GM06990 (cell line): Measurements from ENCODE around the gene GNAS-AS1.

Experiments
- DNase-seq: peaks from one replicate; pipeline ENCODE4 v3.0.0-alpha.2; 2011; ENCODE audit not compliant: insufficient read length; ENCODE audit errors: extremely low read depth
- H3K27me3 ChIP-seq: replicated peaks from 2 replicates; pipeline ENCODE4 v1.6.0; 2011; ENCODE audit warnings: low read length; ENCODE audit not compliant: control insufficient read depth, insufficient read depth
- H3K36me3 ChIP-seq: 2 replicates; pipeline ENCODE4 v1.5.1; 2011; ENCODE audit warnings: low read length; ENCODE audit not compliant: control insufficient read depth, insufficient read depth
- H3K4me3 ChIP-seq: replicated peaks from 2 replicates; pipeline ENCODE4 v1.5.1; 2011; ENCODE audit warnings: low read depth, mild to moderate bottlenecking, control low read depth, low read length
- TF ChIP-seq, protein P1 (sequence below): IDR thresholded peaks from 2 replicates; pipeline ENCODE4 v1.5.1; 2011; ENCODE audit warnings: low read length, control low read depth, mild to moderate bottlenecking, inconsistent platforms; ENCODE audit not compliant: insufficient read depth, poor library complexity, severe bottlenecking

Gene GNAS-AS1

DNA sequence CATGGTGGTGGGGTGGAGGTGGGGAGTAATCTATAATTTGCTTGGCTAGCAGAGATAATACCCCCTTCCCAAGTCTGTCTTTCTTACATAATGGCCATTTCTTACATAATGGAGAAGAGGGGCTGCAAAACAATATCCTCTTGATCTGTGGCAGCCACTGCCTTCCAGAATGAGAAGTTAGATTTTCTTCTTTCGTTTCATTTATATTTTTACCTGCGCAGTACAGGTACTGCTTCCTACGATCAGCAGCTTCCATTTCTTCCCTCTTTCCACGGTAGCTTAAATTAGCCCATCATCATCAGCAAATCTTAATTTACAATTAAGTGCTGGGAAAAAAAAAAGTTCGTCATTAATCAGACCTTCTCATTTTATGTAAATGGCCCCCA, 32.0 kb upstream of the GNAS-AS1 start:
- H3K27me3 ChIP-seq: no peaks in the 10 kb centered on the region

GRCh38 chr20:58880994-58881752, 30.5 kb upstream of the GNAS-AS1 start:
- Histone ChIP-seq H3K4me3 (no peak overlapping the region), H3K36me3 (no peaks in the 10 kb centered on the region), H3K27me3 (no peaks in the 10 kb centered on the region)
- TF ChIP-seq, protein P1, sequence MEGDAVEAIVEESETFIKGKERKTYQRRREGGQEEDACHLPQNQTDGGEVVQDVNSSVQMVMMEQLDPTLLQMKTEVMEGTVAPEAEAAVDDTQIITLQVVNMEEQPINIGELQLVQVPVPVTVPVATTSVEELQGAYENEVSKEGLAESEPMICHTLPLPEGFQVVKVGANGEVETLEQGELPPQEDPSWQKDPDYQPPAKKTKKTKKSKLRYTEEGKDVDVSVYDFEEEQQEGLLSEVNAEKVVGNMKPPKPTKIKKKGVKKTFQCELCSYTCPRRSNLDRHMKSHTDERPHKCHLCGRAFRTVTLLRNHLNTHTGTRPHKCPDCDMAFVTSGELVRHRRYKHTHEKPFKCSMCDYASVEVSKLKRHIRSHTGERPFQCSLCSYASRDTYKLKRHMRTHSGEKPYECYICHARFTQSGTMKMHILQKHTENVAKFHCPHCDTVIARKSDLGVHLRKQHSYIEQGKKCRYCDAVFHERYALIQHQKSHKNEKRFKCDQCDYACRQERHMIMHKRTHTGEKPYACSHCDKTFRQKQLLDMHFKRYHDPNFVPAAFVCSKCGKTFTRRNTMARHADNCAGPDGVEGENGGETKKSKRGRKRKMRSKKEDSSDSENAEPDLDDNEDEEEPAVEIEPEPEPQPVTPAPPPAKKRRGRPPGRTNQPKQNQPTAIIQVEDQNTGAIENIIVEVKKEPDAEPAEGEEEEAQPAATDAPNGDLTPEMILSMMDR: no peak
- DNase-seq: no peak

More for the DNA sequence above, 32.0 kb upstream of the GNAS-AS1 start:
- no peak for DNase-seq
- TF ChIP-seq, protein P1: no peak
- Histone ChIP-seq H3K4me3 (no peak overlapping the region), H3K36me3 (no peaks in the 10 kb centered on the region)

DNA sequence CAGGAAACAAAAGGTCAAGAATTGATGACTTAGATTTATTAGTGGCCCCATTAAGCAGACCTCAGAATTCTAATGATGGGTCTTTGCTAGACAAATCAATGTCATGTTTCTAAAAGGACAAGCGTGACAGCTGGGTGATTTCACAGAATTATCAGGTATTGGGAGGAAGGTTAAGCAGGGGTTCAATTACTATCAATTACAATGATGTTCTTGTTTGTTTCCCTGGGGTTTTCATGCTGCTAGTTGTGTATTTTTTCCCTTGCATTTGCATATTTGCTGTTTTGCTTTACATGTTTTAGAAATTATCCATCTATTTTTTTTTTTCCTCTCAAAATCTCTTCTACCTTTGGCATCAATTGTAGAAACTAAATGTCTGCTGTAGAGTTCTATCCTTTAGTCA, 29.7 kb upstream of the GNAS-AS1 start:
- no peak overlapping the region for H3K4me3 ChIP-seq
- H3K27me3 ChIP-seq: no peaks in the 10 kb centered on the region
- DNase-seq: no peak
- TF ChIP-seq, protein P1: no peak
- H3K36me3 ChIP-seq: no peaks in the 10 kb centered on the region

GRCh38 chr20:58878399-58878798, 27.7 kb upstream of the GNAS-AS1 start:
- Histone ChIP-seq H3K27me3 (no peaks in the 10 kb centered on the region), H3K4me3 (no peak overlapping the region), H3K36me3 (no peaks in the 10 kb centered on the region)
- TF ChIP-seq, protein P1: no peak
- no peak for DNase-seq

DNA sequence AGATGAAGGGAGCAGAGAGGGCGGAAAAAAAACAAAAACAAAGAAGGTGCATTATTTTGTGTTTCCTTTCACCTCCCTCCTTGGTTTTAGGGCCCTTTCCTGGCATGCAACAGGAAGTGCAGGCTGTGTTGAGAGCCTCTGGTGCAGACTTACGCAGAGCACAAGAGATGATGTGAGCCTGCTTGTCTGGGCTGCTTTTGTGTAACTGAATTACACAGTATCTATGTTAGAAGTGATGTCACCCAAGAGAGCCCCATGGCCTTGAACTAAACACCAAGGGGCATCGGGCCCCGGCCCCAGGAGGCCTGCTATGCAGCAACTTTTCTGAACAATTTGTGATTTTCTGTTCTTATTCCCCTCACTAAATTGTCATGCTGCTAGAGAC, 27.3 kb upstream of the GNAS-AS1 start:
- Histone ChIP-seq H3K36me3 (no peaks in the 10 kb centered on the region), H3K27me3 (no peaks in the 10 kb centered on the region), H3K4me3 (no peak overlapping the region)
- no peak for DNase-seq
- TF ChIP-seq, protein P1: no peak
